GM21825 (cell line): ENCODE measurements around the gene GOLGA6L10.
"Not testable (repeated sequence)": the region's sequence is repeated elsewhere in the genome, so short reads cannot be mapped to it uniquely, and the experiment has no call there.

Experiments used
- ATAC-seq: cut with Tn5 transposase; IDR thresholded peaks from one replicate; pipeline ENCODE4 v1.9.1; 2021; ENCODE audit warnings: mild to moderate bottlenecking, moderate library complexity; ENCODE audit not compliant: unreplicated experiment

The GOLGA6L10 gene

GRCh38 chr15:82349375-82349774 lies at the start of gene GOLGA6L10:
TSS of gene GOLGA6L10 (minus strand) at chr15:82349475. CDS start at chr15:82349375, 100 bp downstream.
- ATAC-seq = not testable (repeated sequence)

- no peak for ATAC-seq
Measured at GRCh38 chr15:82398785-82399184, 49.5 kb upstream of the GOLGA6L10 start.

GRCh38 chr15:82397817-82398216 lies 48.5 kb upstream of the GOLGA6L10 start:
- no peak for ATAC-seq

GRCh38 chr15:82395788-82396187 lies 46.5 kb upstream of the GOLGA6L10 start:
- not testable (repeated sequence) for ATAC-seq

GRCh38 chr15:82393671-82394070 lies 44.4 kb upstream of the GOLGA6L10 start:
- ATAC-seq = no peak

- ATAC-seq = not testable (repeated sequence)
Measured at GRCh38 chr15:82392077-82392476, 42.8 kb upstream of the GOLGA6L10 start.

GRCh38 chr15:82390152-82390551 lies 40.9 kb upstream of the GOLGA6L10 start:
- not testable (repeated sequence) for ATAC-seq

GRCh38 chr15:82387209-82387608 lies 37.9 kb upstream of the GOLGA6L10 start:
- not testable (repeated sequence) for ATAC-seq

- not testable (repeated sequence) for ATAC-seq
Measured at GRCh38 chr15:82381330-82381955, 32.2 kb upstream of the GOLGA6L10 start.

- not testable (repeated sequence) for ATAC-seq
Measured at GRCh38 chr15:82379552-82379951, 30.3 kb upstream of the GOLGA6L10 start.

- not testable (repeated sequence) for ATAC-seq
Measured at GRCh38 chr15:82373661-82374060, 24.4 kb upstream of the GOLGA6L10 start.

GRCh38 chr15:82371656-82372055 lies 22.4 kb upstream of the GOLGA6L10 start:
- no peak for ATAC-seq

GRCh38 chr15:82367790-82368189 lies 18.5 kb upstream of the GOLGA6L10 start:
- not testable (repeated sequence) for ATAC-seq

- peak; percentile 90 for ATAC-seq
Measured at GRCh38 chr15:82365692-82366323, 16.5 kb upstream of the GOLGA6L10 start.

GRCh38 chr15:82364548-82364947 lies 15.3 kb upstream of the GOLGA6L10 start:
- ATAC-seq = not testable (repeated sequence)

GRCh38 chr15:82362790-82363189 lies 13.5 kb upstream of the GOLGA6L10 start:
- not testable (repeated sequence) for ATAC-seq

- ATAC-seq = not testable (repeated sequence)
Measured at GRCh38 chr15:82360618-82361017, 11.3 kb upstream of the GOLGA6L10 start.

- ATAC-seq = not testable (repeated sequence)
Measured at GRCh38 chr15:82355055-82355454, 5.8 kb upstream of the GOLGA6L10 start.

- ATAC-seq = not testable (repeated sequence)
Measured at GRCh38 chr15:82354546-82354945, 5.3 kb upstream of the GOLGA6L10 start.

- not testable (repeated sequence) for ATAC-seq
Measured at GRCh38 chr15:82347645-82348044, 1.6 kb downstream of the GOLGA6L10 start.

GRCh38 chr15:82345176-82345575 lies 4.1 kb downstream of the GOLGA6L10 start:
- not testable (repeated sequence) for ATAC-seq

GRCh38 chr15:82344421-82344820 lies 4.9 kb downstream of the GOLGA6L10 start:
- not testable (repeated sequence) for ATAC-seq
